Hepatocyte (in vitro differentiated cells): ENCODE measurements around the gene MAOB. TPM values are rescaled to one million over a fixed set of nuclear protein-coding genes. Genes with fewer than 3 reads are reported as not detected.
"Not testable (repeated sequence)": the region's sequence is repeated elsewhere in the genome, so short reads cannot be mapped to it uniquely, and the experiment has no call there.

Experiments
- DNase-seq: peaks from one replicate; pipeline ENCODE4 v3.0.0-alpha.2; 2016; ENCODE audit warnings: low spot score
- H2AFZ ChIP-seq: fragments of 200-600 bp; sonication (generic); 2 replicates; pipeline ENCODE4 v1.6.0; 2016; ENCODE audit warnings: antibody characterized with exemption, mild to moderate bottlenecking
- H3K27ac ChIP-seq: fragments of 200-600 bp; sonication (generic); 2 replicates; pipeline ENCODE4 v1.5.1; 2016; ENCODE audit warnings: mild to moderate bottlenecking
- H3K27me3 ChIP-seq: fragments of 200-600 bp; sonication (generic); 2 replicates; pipeline ENCODE4 v1.6.1; 2016
- H3K36me3 ChIP-seq: fragments of 200-600 bp; sonication (generic); replicated peaks from 2 replicates; pipeline ENCODE4 v1.5.1; 2016; ENCODE audit warnings: low read depth; ENCODE audit not compliant: insufficient read depth
- H3K4me1 ChIP-seq: fragments of 200-600 bp; sonication (generic); 2 replicates; pipeline ENCODE4 v1.5.1; 2016; ENCODE audit warnings: mild to moderate bottlenecking, moderate library complexity; ENCODE audit not compliant: insufficient read depth
- H3K4me2 ChIP-seq: fragments of 200-600 bp; sonication (generic); 2 replicates; pipeline ENCODE4 v1.6.0; 2016
- H3K4me3 ChIP-seq: fragments of 200-600 bp; sonication (generic); 2 replicates; pipeline ENCODE4 v1.5.1; 2016; ENCODE audit warnings: mild to moderate bottlenecking
- H3K79me2 ChIP-seq: fragments of 200-600 bp; sonication (generic); 2 replicates; pipeline ENCODE4 v1.6.0; 2017; ENCODE audit warnings: mild to moderate bottlenecking
- H3K9me2 ChIP-seq: fragments of 200-600 bp; sonication (generic); replicated peaks from 2 replicates; pipeline ENCODE4 v1.6.0; 2017; ENCODE audit warnings: mild to moderate bottlenecking; ENCODE audit not compliant: insufficient read depth
- H3K9me3 ChIP-seq: fragments of 200-600 bp; sonication (generic); 2 replicates; pipeline ENCODE4 v1.5.1; 2016; ENCODE audit warnings: low read depth, mild to moderate bottlenecking
- H4K20me1 ChIP-seq: fragments of 200-600 bp; sonication (generic); 2 replicates; pipeline ENCODE4 v1.6.0; 2016; ENCODE audit warnings: mild to moderate bottlenecking; ENCODE audit not compliant: insufficient read depth, poor library complexity, severe bottlenecking
- CTCF ChIP-seq: fragments of 200-600 bp; sonication (generic); IDR thresholded peaks from 2 replicates; pipeline ENCODE4 v1.5.1; 2016; ENCODE audit warnings: antibody characterized with exemption, mild to moderate bottlenecking; ENCODE audit not compliant: poor library complexity
- EZH2 ChIP-seq: fragments of 200-600 bp; sonication (generic); IDR thresholded peaks from 2 replicates; pipeline ENCODE4 v1.6.1; 2016; ENCODE audit warnings: antibody characterized with exemption, mild to moderate bottlenecking, borderline replicate concordance
- EZH2phosphoT487 ChIP-seq: fragments of 200-600 bp; sonication (generic); IDR thresholded peaks from one replicate; pipeline ENCODE4 v1.6.1; 2018; ENCODE audit warnings: antibody characterized with exemption, mild to moderate bottlenecking, low read depth, moderate library complexity; ENCODE audit not compliant: unreplicated experiment, severe bottlenecking
- whole genome bisulfite sequencing: methylation state at CpG from one replicate; pipeline ENCODE4 v1.1.6; 2016; ENCODE audit warnings: low lambda C conversion rate; ENCODE audit errors: missing lambda C conversion rate; 5-methylcytosine and 5-hydroxymethylcytosine counted together
- polyA plus RNA-seq: library from polyadenylated mRNA; unstranded; fragments of >200 nt; fragmentation: Nextera tagmentation; extraction: Ambion mirVana; gene quantifications from 2 replicates; pipeline ENCODE4 v1.2.1, GENCODE V29; 2016
- total RNA-seq: library from RNA; depleted of rRNA; stranded (reverse); fragments of >200 nt; gene quantifications from 2 replicates; pipeline ENCODE4 v1.2.3, GENCODE V29; 2014

Gene MAOB
- total and polyA plus RNA-seq, 2 experiments from 2014 or later = 47.0 to 80.5 TPM

- no peak for DNase-seq
- H4K20me1 ChIP-seq = no peaks in the 10 kb centered on the region
- H3K4me2 ChIP-seq = no peak overlapping the region
- H3K36me3 ChIP-seq = no peaks in the 10 kb centered on the region
- H3K79me2 ChIP-seq = no peaks in the 10 kb centered on the region
- H3K9me3 ChIP-seq = no peaks in the 10 kb centered on the region
- H3K27ac ChIP-seq = no peak overlapping the region
- TF ChIP-seq EZH2 = no peak
- TF ChIP-seq EZH2phosphoT487 = no peak
- TF ChIP-seq CTCF = no peak
- no peak overlapping the region for H3K4me3 ChIP-seq
- no peaks in the 10 kb centered on the region for H3K4me1 ChIP-seq
- no peaks in the 10 kb centered on the region for H3K9me2 ChIP-seq
- no peaks in the 10 kb centered on the region for H3K27me3 ChIP-seq
- H2AFZ ChIP-seq = no peak overlapping the region
- WGBS = 96% methylated on average over 1 of the region's 1 CpG
These were observed 153.3 kb downstream of the MAOB start for GRCh38 chrX:43728966-43729365.

GRCh38 chrX:43728002-43728401, 154.2 kb downstream of the MAOB start:
- Histone ChIP-seq H3K9me3 (no peaks in the 10 kb centered on the region), H3K4me2 (no peak overlapping the region), H3K79me2 (no peaks in the 10 kb centered on the region), H3K9me2 (no peaks in the 10 kb centered on the region), H3K27ac (no peak overlapping the region), H4K20me1 (no peaks in the 10 kb centered on the region), H3K27me3 (no peaks in the 10 kb centered on the region), H2AFZ (no peak overlapping the region), H3K4me1 (no peaks in the 10 kb centered on the region), H3K36me3 (no peaks in the 10 kb centered on the region), H3K4me3 (no peak overlapping the region)
- no peak for DNase-seq
- 62% methylated on average over 5 of the region's 5 CpGs for WGBS
- TF ChIP-seq CTCF = no peak
- TF ChIP-seq EZH2 = no peak
- TF ChIP-seq EZH2phosphoT487 = no peak

- H3K4me1 ChIP-seq, H3K9me2 ChIP-seq: not testable (repeated sequence)
These were observed 155.0 kb downstream of the MAOB start for GRCh38 chrX:43727254-43727653.

GRCh38 chrX:43725227-43725626, 157.0 kb downstream of the MAOB start:
- not testable (repeated sequence) for H3K27ac ChIP-seq, DNase-seq, H2AFZ ChIP-seq, H4K20me1 ChIP-seq, H3K9me2 ChIP-seq, H3K36me3 ChIP-seq, H3K27me3 ChIP-seq, H3K4me1 ChIP-seq, H3K79me2 ChIP-seq, H3K4me2 ChIP-seq, H3K4me3 ChIP-seq, H3K9me3 ChIP-seq
- 66% methylated on average over 5 of the region's 5 CpGs for WGBS

More at GRCh38 chrX:43727254-43727653, 155.0 kb downstream of the MAOB start:
- H3K9me3 ChIP-seq, H3K36me3 ChIP-seq, H3K27ac ChIP-seq, H2AFZ ChIP-seq, H3K27me3 ChIP-seq, H3K4me2 ChIP-seq, H4K20me1 ChIP-seq, H3K4me3 ChIP-seq, H3K79me2 ChIP-seq, DNase-seq: not testable (repeated sequence)
- 80% methylated on average over 6 of the region's 6 CpGs for WGBS

- H3K4me2 ChIP-seq = no peak overlapping the region
- no peaks in the 10 kb centered on the region for H3K27me3 ChIP-seq
- H3K79me2 ChIP-seq = no peaks in the 10 kb centered on the region
- H2AFZ ChIP-seq = no peak overlapping the region
- TF ChIP-seq CTCF (no peak), EZH2phosphoT487 (no peak), EZH2 (no peak)
- H3K36me3 ChIP-seq = no peaks in the 10 kb centered on the region
- WGBS = 80% methylated on average over 1 of the region's 1 CpG
- H3K4me1 ChIP-seq = no peaks in the 10 kb centered on the region
- no peak for DNase-seq
- no peaks in the 10 kb centered on the region for H4K20me1 ChIP-seq
- no peaks in the 10 kb centered on the region for H3K9me3 ChIP-seq
- H3K27ac ChIP-seq = no peak overlapping the region
- no peaks in the 10 kb centered on the region for H3K9me2 ChIP-seq
- no peak overlapping the region for H3K4me3 ChIP-seq
These were observed 161.3 kb downstream of the MAOB start for GRCh38 chrX:43720961-43721360.
